ENCODE data around the gene RPS6KA4.

Gene RPS6KA4

DNA sequence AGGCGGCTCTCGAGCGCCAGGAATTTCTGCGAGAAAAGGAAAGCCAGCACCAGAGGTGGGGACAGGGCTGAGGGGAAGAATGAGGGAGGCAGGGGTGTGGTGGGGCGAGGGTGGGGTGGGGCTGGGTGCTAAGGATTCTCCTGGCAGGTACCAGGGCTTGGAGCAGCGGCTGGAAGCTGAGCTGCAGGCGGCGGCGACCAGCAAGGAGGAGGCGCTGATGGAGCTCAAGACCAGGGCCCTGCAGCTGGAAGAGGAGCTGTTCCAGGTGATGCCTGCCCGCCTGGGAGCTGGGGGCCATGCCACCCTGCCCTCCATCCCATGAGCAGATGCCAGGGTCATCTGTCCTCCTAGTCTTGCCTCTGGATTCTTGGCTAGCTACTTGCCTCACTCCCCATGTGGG, 9.6 kb upstream of the RPS6KA4 start:
- DNase-seq, result no peak

DNA sequence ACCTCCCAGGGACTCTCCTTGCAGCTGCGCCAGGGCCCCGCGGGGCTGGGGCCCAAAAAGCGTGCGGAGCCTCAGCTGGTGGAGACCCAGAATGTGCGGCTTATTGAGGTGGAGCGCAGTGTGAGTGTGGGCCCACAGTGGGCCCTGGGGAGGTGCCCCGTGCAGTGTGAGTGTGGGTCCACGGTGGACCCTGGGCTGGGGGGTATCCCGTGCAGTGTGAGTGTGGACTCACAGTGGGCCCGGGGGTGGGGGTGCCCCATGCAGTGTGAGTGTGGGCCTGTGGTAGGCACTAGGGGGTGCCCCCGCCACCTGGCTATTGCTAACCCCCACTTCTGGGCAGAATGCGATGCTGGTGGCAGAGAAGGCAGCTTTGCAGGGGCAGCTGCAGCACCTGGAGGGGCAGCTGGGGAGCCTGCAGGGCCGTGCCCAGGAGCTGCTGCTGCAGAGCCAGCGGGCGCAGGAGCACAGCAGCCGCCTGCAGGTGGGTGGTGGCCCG, 7.8 kb upstream of the RPS6KA4 start:
- no peak for DNase-seq

DNA sequence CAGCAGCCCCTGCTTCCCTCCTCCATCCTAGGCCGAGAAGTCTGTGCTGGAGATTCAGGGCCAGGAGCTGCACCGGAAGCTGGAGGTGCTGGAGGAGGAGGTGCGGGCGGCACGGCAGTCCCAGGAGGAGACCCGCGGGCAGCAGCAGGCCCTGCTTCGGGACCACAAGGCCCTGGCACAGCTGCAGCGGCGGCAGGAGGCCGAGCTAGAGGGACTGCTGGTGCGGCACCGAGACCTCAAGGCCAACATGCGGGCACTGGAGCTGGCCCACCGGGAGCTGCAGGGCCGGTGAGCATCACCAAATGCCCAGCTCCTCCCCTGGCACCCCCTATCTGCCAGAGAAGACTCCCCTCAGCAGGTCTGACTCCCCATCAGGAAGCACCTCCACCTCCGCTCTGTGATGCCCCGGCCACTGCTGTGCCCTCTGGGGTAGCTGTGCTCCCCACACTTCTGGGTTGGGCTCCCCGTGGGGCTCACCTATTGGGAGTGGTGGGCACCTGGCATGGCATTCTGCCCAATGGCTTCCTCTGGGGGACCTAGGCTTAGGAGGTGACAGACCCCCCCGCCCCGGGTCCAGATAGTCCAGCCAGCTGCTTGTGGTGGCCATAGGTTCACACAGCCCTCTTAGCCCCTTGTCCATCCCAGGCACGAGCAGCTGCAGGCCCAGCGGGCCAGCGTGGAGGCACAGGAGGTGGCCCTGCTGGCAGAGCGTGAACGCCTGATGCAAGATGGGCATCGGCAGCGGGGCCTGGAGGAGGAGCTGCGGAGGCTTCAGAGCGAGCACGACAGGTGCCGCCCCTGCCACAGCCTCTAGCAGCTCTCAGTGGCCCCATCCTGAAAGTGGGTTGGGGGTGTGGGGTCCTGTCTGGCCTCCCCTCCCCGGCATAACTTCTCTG, 6.6 kb upstream of the RPS6KA4 start:
- no peak for DNase-seq

DNA sequence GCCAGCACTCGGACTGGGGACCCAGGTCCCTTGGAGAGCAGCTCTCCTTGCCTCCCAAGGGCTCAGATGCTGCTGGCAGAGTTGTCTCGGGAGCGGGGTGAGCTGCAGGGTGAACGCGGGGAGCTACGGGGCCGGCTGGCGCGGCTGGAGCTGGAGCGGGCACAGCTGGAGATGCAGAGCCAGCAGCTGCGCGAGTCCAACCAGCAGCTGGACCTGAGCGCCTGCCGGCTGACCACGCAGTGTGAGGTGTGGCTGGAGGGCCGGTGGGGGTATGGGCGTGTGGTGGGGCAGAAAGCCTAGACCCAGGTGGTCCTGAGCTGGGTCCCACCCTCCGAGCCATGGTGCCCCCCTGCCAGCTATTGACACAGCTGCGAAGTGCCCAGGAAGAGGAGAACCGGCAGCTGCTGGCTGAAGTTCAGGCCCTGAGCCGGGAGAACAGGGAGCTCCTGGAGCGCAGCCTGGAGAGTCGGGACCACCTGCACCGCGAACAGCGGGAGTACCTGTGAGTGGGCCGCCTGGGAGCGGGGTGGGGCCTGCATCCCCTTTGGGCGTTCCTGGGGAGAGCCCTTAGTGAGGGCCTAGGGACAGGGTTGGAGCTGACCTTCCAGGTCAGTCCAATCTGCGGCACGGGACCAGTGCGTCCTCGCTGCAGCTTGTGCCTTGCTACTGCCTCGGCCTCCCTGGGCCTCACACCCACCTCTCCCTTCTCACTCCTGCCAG, 5.8 kb upstream of the RPS6KA4 start:
- no peak for DNase-seq

DNA sequence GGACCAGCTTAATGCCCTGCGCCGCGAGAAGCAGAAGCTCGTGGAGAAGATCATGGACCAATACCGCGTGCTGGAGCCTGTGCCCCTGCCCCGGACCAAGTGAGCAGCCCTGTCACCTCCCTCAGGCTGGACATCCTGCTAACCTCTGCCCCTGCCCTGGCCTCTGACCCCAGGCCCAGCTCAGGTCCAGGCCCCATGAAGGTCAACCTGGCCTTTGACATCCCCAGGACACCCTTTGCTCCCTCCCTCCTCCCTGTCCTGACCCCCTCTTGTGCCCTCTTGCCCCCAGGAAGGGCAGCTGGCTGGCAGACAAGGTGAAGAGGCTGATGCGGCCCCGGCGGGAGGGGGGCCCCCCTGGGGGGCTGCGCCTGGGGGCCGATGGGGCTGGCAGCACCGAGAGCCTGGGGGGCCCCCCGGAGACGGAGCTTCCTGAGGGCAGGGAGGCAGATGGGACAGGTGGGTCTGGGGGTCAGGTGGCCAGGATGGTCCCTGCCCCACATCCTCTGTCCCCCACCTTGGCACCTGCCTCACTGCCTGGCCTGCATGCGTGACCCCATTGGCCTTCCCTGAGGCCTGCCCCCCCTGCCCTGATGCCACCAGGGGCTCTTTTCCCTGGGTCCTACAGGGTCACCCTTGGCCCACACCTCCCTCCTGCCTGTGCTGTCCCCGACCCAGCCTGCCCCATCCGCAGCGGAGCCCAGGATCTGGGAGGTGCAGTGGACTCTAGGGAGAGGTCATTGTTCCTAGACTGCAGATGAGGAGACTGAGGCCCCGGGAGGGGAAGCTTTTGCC, 5.1 kb upstream of the RPS6KA4 start:
- DNase-seq, result no peak

DNA sequence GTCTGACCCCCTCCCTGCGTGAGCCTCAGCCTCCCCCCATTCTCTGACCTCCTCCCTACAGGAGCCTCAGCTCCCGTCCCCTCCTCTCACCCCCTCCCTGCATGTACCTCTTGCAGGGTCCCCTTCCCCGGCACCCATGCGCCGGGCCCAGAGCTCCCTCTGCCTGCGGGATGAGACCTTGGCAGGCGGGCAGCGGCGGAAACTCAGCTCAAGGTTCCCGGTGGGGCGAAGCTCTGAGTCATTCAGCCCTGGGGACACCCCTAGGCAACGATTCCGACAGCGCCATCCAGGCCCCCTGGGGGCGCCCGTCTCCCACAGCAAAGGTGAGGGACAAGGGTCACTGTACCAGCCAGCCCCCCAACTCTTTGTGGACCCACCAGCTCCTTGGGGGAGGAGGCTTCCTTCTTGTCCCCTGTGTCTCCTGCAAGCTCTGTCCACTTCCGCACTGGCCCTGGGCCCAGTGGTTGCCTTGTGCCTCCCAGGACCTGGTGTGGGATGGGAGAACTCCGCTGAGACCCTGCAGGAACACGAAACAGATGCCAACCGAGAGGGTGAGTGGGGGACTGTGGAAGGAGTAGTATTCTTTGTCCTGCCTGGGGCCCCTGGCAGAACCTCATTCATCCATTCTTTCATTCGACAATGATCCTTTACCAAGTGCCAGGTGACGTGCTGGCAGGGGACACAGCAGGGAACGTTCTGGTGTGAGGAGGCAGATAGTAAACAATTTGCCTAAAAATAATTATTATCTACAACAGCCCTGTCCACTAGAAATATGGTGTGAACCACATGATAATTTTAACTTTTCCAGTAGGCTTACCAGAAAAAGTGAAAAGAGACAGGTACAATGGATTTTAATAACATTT, 3.7 kb upstream of the RPS6KA4 start:
- no peak for DNase-seq

DNA sequence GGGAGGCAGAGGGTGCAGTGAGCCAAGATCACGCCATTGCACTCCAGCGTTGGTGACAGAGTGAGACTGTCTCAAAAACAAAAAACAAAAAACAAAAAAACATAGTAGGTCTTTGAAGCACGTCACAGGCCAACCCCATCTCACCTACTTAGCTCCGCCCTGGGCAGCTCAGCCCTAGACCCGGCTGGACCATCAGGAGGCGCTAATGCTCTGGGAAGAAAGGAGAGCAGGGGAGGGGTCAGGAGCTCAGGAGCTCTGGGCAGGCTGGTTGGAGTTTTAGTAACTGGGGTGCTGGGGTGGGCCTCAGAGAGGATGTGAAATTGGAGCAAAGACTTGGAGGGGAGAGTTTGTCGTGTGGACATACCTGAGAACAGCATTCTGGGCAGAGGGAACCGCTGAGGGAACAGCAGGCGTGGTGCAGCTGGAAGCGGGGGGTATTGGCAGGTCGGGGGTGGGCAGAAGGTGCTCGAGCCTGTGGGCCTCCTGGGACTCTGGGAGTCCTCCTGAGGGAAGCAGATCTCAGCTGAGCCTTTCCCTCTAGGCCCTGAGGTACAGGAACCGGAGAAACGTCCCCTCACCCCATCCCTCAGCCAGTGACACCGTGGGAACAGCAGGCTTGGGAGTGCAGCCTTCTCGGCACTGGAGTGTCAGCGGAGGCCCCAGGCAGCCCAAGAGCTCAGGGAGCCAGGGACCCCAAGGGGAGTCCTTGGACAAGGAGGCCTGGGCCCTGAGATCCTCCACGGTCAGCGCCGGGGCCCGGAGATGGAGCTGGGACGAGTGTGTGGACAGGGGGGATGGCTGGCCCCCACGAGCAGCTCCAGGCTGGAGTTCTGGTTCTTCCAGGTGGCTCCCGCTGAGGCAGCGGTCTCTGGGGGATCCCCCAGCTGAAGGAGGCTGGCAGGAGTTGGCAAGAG, 2.2 kb upstream of the RPS6KA4 start:
- no peak for DNase-seq

DNA sequence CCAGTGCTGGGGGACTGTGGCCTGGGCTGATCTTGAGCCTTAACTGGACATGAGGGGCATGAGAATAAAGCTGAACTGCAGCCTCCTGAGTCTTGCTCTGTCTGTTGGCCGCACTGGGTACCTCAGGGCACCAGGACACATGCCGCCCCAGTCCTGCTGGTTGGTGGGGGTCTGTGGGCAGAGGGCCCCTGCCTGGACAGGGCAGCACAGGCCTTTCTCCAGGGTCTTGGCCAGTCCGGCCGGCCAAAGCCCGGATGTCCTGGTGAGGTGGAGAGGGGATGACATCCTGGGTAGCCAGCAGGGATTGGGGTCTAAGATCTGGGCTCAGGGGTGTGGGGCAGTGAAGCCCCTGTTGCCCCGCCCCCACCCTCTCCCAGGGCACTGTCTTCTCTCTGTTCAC, 1.5 kb upstream of the RPS6KA4 start:
- no peak for DNase-seq

DNA sequence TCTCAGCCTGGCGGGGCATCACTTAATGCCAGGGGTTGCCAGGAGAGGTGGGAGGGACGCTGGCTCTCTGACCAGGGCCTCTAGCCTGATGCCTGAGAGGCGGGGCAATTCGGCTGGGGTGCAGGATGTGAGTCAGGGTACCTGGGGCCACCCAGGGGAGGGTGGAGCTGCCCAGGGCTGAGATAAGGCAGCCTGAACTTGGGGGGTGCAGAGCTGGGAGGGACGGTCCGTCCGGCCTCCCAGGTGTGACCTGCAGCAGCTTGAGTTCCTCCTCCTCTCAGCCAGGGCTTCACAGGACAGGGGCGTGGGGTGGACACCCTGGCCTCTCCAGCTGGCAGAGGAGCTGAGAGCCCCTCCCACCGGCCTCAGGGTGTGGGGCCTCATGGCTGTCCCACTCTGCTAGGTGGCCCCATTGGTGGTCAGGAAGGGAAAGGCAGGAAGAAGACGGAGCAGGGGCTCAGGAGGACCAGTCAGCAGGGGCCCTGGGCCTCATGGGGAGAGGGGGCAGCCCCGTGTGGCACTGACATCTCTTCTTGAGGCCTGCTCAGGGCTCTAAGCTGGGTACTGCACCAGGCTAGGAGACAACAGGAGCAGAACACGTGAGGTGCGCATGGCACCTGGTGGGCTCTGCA, 942 bp upstream of the RPS6KA4 start:
- no peak for DNase-seq

DNA sequence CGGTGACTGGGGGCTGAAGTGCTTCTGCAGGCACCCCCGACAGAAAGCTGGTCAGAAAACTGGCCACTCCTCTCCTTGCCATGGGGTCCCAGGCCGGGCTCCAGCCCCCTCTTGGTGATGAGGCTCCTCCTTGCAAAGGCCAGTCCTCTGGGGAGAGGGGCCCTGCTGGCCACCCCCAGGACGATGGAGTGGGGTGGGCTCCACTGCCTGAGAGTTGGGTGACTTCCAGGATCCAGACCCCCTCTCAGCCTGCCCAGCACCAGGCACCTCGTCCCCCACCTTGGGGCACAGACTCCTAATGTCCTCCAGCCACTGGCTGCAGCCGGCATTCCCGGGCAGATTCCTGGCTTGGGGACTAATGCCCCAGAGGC, 441 bp upstream of the RPS6KA4 start:
- DNase-seq, result no peak

DNA sequence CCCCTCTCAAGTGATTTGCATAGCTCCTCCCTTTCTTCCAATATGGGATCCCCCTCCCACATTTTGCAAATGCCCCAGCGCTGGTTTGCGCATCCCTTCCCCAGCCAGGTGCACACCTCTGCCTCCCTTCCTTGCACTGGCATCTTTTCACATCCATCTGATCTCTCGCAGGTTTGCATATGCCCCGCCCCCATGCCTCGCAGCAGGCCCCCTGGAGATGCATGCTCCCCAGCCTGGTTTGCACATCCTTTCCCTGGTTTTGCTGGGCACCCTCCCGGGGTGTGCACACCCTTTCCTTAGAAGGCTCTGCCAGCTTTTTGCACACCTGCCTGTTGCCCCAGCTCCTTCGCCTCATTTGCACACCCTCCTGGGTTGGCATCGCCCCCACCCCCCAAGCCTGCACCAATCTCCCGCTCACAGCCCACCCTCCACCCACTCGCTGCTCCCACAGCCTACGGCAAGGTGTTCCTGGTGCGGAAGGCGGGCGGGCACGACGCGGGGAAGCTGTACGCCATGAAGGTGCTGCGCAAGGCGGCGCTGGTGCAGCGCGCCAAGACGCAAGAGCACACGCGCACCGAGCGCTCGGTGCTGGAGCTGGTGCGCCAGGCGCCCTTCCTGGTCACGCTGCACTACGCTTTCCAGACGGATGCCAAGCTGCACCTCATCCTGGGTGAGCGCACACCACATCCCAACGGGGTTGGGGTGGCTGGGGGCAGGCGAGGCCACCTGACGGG, 917 bp downstream of the RPS6KA4 start:
- no peak for DNase-seq

DNA sequence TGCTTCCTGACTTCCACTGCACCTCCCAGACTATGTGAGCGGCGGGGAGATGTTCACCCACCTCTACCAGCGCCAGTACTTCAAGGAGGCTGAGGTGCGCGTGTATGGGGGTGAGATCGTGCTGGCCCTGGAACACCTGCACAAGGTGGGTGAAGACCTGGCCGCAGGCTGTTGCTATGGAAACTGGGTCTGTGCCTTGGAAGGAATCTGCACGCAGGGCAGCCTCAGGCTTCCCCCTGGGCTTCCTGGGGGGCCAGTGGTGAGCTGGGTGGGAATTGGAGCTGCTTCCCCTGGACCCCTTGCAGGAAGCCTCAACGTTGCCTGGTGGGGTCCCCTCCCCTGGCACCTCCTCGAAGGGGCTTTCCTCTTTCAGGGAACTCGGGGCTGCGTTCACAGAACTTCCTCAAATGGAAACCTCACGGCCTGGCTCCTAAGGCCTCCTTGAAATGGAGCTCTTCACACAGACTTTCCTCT, 1.5 kb downstream of the RPS6KA4 start:
- DNase-seq, result no peak

DNA sequence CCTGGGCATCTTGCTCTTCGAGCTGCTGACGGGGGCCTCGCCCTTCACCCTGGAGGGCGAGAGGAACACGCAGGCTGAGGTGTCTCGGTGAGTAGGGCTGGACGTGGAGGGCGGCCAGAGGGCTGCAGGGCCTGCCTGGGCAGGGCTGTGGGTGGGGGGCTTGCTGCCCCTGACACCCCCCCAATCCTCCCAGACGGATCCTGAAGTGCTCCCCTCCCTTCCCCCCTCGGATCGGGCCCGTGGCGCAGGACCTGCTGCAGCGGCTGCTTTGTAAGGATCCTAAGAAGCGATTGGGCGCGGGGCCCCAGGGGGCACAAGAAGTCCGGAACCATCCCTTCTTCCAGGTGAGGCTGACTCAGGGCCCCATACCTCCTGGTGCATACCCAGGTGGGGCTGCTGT, 2.7 kb downstream of the RPS6KA4 start:
- no peak for DNase-seq

DNA sequence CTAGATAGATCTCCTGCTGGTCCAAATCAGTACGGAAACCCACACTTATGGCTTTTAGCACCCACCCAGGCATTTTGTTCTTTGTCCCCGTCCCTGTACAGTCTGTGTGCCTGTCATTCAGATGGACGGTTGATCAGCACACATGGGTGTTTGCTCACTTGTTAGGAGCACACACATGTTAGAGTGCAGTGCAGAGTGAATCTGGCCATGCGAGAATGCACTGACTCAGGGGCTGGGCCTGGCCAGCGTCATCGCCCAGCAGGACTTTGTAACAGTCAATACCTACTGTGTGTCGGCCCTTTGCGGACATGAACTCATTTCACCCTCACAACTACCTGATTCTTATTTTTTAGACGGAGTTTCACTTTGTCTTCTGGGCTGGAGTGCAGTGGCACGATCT, 3.4 kb downstream of the RPS6KA4 start:
- DNase-seq, result no peak

DNA sequence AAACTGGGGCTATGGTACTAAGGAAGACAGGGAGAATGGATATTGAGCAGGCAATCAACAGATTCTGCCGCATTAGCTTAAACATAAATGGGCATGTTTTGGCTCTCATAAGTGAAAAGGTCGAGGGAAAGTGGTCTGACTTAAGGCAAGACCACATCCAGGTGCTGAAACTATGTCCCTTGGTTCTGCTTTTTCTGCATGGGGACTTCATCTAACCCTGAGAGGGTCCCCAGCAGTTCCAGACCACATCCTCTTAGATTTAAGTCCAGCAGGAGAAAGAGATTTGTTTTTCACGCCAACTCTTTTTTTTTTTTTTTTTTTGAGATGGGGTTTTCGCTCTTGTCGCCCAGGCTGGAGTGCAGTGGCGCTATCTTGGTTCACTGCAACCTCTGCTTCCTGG, 5.5 kb downstream of the RPS6KA4 start:
- DNase-seq, result no peak

DNA sequence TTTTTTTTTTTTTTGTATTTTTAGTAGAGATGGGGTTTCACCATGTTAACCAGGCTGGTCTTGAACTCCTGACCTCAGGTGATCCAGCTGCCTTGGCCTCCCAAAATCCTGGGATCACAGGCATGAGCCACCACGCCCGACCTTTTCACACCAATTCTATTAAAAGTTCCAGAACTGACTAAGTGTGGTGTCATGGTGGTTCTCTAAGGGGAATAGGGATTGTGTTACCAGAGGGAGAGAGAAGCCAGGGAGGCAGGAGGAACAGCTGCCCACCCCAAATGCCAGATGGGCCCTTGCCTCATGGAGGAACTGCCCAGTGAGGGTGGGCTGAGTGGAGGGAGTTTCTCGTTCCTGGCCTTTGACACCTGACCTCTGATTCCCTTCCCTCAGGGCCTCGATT, 5.9 kb downstream of the RPS6KA4 start:
- DNase-seq, result no peak

DNA sequence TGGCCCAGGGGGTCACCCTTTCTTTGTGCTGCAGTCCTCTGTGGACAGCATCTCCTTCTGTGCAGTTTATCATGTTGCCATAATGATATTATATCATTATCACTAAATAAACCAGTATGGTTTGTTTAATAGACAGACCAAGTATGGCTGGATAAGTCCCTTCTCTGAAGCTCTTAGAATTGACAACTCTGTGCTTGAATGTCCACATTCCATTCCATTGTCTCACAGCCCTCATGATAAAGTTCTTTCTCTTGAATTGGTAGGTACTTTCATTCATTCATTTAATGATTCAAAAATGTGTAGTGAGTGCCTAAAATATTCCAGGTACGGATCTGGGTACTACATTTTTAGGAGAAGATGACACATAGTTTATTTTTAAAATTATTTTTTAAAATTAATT, 7.8 kb downstream of the RPS6KA4 start:
- DNase-seq, result no peak

DNA sequence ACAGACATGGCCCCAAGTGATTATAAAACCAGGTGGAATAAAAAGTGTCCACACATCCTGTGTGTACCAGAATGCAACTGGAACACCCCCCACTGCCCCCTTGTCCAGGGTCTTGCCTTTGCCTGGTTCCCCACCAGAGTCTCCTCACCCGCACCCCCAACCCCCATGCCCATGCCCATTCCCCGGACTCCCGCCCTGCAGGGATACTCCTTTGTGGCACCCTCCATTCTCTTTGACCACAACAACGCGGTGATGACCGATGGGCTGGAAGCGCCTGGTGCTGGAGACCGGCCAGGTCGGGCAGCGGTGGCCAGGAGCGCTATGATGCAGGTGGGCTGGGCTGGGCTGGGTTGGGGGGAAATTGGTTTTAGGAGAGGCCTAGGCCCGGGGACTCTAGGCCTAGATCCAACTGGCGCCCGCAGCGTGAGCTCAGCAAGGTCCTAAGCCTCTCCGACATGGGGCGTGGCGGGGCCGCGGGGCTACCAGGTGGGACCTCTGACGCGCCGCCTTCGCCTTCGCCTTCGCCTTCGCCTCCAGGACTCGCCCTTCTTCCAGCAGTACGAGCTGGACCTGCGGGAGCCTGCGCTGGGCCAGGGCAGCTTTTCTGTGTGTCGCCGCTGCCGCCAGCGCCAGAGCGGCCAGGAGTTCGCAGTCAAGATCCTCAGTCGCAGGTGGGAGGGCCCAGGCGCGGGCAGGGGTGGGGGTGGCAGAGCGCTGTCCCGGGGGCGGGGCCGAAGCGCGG, 9.1 kb downstream of the RPS6KA4 start:
- no peak for DNase-seq

DNA sequence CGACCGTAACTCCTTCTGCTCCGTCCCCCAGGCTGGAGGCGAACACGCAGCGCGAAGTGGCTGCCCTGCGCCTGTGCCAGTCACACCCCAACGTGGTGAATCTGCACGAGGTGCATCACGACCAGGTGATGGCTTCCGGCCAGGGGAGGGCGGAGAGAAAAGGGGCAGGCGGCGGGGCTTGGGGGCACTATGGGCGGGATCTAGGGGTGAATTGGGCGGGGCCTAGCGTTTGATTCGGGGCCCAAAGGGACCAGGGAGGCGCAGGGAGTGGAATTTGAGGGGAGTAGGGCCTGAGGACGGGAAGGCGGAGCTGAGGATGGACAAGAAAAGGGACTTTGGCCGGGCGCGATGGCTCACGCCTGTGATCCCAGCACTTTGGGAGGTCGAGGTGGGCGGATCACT, 9.7 kb downstream of the RPS6KA4 start:
- no peak for DNase-seq
